Measurements from ENCODE around the gene TOP2A. TPM values are rescaled to one million over a fixed set of nuclear protein-coding genes. Genes with fewer than 3 reads are reported as not detected.
A peak's percentile ranks its signal among the peaks of the same experiment; 100 is the strongest.

TOP2A gene
- total and polyA plus RNA-seq, 9 of the 15 experiments (the other 6 are each of a cell fraction or from before 2014, with no cell fraction given): 133 to 347 (median 259) TPM

DNA sequence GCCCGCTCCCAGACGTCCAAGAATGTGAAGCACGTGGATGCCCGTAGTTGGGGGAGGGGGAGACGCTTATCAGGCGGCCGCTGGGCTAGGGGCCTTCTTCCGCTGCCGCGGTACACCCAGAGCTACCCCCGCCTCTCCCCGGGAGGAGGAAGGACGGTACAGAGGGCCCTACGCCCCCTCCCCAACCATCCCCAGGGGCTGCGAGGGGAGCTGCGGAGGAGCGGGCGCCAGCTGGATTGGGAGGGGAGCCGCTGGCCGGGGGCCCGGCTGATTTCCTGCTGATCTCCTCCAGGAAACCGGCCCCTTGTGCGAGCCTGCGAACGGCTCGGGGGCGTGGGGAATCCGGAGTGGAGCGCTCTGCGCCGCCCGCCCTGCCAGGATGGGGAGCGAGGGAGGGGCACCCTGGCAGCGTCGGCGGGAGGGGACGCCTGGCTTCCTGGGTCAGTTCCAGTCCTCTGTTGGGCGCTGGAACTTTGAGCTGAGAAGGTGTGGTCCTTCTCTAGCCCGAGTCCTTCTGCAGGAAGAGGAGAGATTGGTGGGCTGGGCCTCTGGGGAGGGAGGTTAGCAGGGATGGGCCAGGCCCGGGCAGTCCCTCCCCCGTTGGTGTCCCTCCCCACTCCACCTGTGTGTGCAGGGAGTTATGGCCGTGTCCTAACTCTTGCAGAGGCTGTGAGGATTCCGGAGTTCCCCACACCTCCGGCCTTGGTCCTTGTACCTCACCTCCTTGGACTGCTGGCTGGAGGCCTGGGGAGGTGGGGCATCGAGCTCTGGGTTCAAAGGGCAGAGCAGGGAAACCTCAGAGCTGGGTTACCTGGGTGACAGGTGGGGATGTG lies 72.3 kb downstream of the TOP2A start (continued):
- no peak for TF ChIP-seq KAT8 (IDR thresholded peaks at IDR 0.05; ENCODE audit: low read depth)
- TF ChIP-seq, protein P1, sequence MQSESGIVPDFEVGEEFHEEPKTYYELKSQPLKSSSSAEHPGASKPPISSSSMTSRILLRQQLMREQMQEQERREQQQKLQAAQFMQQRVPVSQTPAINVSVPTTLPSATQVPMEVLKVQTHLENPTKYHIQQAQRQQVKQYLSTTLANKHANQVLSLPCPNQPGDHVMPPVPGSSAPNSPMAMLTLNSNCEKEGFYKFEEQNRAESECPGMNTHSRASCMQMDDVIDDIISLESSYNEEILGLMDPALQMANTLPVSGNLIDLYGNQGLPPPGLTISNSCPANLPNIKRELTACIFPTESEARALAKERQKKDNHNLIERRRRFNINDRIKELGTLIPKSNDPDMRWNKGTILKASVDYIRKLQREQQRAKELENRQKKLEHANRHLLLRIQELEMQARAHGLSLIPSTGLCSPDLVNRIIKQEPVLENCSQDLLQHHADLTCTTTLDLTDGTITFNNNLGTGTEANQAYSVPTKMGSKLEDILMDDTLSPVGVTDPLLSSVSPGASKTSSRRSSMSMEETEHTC (IDR thresholded peaks at IDR 0.05): peak; percentile 36; the same call in 1 of the 2 replicates
- no peak for TF ChIP-seq PHF20 (IDR thresholded peaks at IDR 0.05; ENCODE audit: partially characterized antibody)
- TF ChIP-seq NCOR1 (IDR thresholded peaks at IDR 0.05): no peak
- TF ChIP-seq, protein P2, sequence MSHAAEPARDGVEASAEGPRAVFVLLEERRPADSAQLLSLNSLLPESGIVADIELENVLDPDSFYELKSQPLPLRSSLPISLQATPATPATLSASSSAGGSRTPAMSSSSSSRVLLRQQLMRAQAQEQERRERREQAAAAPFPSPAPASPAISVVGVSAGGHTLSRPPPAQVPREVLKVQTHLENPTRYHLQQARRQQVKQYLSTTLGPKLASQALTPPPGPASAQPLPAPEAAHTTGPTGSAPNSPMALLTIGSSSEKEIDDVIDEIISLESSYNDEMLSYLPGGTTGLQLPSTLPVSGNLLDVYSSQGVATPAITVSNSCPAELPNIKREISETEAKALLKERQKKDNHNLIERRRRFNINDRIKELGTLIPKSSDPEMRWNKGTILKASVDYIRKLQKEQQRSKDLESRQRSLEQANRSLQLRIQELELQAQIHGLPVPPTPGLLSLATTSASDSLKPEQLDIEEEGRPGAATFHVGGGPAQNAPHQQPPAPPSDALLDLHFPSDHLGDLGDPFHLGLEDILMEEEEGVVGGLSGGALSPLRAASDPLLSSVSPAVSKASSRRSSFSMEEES (CRISPR knock-in tag; IDR thresholded peaks at IDR 0.05): no peak
- TF ChIP-seq ZFP36 (IDR thresholded peaks at IDR 0.05; ENCODE audit: low read depth, low read length, partially characterized antibody): no peak
- peak; percentile 31; the same call in 1 of the 2 replicates for TF ChIP-seq ELF1 (tag; IDR thresholded peaks at IDR 0.05)
- peak in 1 of 3 experiments; percentile 14 for TF ChIP-seq YY1 (IDR thresholded peaks at IDR 0.05; ENCODE audit: borderline replicate concordance in 1 of 3, control insufficient read depth in 1 of 3, extremely low read depth in 1 of 3, insufficient read depth in 3 of 3, insufficient read length in 1 of 3, insufficient replicate concordance in 2 of 3, low read depth in 1 of 3, low read length in 2 of 3)
- TF ChIP-seq ZC3H4 (CRISPR knock-in tag; IDR thresholded peaks at IDR 0.05; ENCODE audit: borderline replicate concordance): no peak
- TF ChIP-seq NR2C2 (CRISPR knock-in tag; IDR thresholded peaks at IDR 0.05): no peak; the same call in 1 of the 2 replicates
- peak; percentile 51; the same call in 1 of the 2 replicates for TF ChIP-seq NR2C2 (tag; IDR thresholded peaks at IDR 0.05)
